HG02885 (cell line): ENCODE measurements around the gene DENND5A.
"Not testable (repeated sequence)": the region's sequence is repeated elsewhere in the genome, so short reads cannot be mapped to it uniquely, and the experiment has no call there.

Source experiments
- ATAC-seq: cut with Tn5 transposase; IDR thresholded peaks from one replicate; pipeline ENCODE4 v1.9.1; 2021; ENCODE audit warnings: mild to moderate bottlenecking; ENCODE audit not compliant: unreplicated experiment, poor library complexity

Gene DENND5A

DNA sequence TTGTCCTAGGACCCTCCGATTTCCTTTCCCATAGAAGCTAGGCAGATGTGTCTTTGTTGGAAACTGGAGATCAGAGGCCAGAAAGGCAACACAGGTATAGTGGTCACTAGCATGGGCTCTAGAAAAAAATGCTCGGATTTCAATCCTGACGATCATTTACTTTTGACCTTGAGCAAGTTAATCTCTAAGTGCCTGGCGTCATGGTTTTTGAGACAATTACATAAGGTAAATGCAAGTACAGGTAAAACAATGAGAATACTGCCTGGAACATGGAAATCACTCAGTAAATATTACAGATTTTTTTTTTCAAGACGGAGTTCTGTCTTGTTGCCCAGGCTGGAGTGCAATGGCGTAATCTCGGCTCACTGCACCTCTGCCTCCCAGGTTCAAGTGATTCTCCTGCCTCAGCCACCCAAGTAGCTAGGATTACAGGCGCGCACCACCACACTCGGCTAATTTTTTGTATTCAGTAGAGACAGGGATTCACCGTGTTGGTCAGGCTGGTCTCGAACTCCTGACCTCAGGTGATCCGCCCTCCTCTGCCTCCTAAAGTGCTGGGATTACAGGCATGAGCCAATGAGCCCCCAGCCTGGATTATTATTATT lies 1.1 kb upstream of the DENND5A start:
- no peak for ATAC-seq

GRCh38 chr11:9264316-9265210 lies 587 bp downstream of the DENND5A start:
- peak; percentile 21 for ATAC-seq

DNA sequence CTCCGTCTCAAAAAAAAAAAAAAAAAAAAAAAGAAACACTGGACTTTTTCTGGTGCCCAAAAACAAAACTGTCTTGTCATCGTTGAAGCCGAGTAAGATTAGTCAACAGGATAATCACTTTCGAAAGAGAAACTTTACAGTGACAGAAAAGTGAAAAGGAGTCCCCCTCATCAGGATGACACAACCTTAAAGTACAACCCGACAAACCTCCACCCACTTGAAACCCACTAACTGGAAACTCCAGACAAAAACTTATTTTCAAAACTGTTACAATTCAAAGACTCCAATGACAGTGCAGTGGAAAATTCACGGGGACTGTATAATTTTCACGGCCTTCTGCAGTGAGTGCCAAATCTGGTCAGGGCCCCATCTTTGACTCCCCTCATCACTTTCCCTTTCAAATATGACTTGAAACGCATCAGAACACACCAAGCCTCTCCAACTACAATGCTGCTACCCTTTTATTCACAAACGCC lies 1.3 kb downstream of the DENND5A start:
- peak; percentile 74 for ATAC-seq

DNA sequence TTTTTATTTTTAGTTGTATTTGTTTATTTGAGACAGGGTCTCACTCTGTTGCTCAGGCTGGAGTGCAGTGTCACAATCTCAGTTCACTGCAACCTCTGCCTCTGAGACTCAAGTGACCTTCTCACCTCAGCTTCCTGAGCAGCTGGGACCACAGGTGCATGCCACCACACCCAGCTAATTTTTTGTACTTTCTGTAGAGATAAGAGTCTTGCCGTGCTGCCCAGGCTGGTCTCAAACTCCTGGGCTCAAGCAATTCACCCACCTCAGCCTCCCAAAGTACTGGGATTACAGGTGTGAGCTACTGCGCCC lies 4.4 kb downstream of the DENND5A start:
- ATAC-seq: not testable (repeated sequence)

DNA sequence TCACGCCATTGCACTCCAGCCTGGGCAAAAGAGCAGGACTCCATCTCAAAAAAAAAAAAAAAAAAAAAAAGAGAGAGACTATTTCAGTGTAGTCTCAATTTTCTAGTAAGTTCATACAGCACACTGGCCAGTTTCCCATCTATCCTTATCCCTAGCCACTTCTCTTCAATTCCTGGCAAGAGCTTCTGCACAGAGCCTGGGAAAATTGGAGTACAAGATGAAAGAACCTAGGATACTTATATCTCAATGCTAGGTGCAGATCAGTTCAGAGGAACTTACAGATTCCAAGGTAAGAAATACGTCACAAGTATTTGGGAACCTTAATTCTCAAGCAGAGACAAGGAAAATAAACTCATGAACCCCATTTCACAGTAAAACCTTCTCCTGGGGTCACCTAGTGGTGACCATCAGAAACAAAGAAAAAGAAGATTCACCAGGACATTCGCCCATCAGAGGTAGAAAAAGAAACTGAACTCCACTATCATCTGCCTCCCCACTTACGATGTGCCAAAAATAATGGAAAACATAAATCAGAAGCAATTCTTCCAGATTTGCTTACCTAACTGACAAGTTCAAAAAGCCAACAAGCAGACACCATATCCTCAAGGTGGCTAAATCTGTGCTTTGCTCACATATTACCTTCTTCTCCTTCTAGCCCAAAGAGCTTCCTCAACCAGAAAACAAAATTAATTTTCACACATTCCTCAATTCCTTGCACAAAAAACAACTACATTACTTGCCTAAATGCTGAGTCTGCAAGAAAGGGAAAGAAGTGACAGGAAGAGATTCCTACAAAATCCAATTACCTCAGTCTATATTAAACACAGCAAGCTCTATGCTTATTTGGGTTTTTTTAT lies 4.9 kb downstream of the DENND5A start:
- no peak for ATAC-seq

- not testable (repeated sequence) for ATAC-seq
These were observed 6.9 kb downstream of the DENND5A start for GRCh38 chr11:9258279-9258678.

DNA sequence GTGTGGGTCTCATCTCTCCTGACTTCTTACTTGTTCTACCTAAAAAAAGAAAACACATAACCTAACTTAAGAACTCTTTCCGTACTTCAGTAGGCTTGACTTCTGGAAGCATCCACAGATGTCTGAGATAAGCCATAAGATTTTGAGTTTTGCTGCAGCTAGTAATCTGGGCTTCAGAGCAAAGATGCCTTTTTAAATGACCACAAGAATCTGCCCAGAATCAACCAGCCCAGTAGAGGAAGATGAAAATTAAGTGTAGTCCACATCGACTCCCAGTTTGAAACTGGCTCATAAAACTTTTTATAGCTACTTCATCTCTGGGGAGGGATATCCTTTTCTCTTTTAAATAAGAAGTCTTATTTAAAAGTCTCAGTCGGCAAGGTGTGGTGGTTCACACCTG lies 10.7 kb downstream of the DENND5A start:
- no peak for ATAC-seq

DNA sequence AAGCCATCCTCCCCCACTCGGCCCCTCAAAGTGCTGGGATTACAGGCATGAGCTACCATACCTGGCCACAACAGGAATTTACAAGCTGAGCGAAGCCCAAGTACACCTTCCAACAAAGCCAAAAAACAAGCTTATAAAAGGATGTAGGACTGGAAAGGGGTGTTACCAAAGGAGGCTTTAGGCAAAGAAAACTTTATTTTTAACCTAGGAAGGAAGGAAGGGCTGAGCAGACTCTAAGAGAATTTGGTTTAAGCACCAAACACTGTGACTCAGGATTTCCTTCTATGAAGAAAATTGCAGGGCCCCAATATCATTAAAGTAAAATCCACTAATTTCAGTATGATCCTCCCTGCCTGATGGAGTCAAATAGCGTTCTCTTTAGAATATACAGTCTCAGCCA lies 12.1 kb downstream of the DENND5A start:
- ATAC-seq: no peak

- ATAC-seq: no peak
These were observed 13.8 kb downstream of the DENND5A start for GRCh38 chr11:9251311-9251710.

DNA sequence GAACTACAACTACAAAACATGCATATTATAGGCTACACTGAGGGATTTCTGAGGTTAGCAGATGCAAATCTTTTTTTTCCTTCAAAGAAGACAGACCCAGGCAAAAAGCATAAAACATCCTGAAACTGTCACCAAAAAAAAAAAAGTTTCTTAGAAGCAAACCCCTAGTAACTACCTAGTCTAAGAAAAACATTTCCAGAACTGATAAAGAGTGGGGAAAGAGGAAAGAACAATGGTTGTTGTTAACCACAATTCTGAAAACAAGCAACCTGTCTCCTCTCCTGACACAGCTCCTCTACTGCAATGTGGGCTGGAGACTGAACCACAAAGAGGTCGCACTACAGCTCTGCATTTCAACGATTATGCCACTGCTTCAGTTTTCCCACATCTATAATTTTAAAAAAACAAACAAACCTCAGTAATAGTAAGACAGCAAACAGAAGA lies 15.0 kb downstream of the DENND5A start:
- ATAC-seq: peak; percentile 88

DNA sequence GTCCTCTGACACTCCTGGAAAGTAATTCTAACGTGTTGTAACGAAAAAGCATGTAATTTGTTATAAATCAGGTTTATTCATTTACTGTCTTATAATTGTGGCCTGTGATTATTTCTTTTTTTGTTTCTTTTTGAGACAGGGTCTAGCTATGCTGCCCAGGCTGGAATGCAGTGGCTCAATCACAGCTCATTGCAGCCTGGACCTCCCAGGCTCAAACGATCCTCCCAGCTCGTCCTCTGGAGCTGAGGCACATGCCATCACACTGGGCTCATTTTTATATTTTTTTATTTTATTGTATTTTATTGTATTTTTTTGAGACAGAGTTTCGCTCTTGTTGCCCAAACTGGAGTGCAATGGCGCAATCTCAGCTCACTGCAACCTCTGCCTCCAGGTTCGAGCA lies 15.9 kb downstream of the DENND5A start:
- ATAC-seq: no peak

DNA sequence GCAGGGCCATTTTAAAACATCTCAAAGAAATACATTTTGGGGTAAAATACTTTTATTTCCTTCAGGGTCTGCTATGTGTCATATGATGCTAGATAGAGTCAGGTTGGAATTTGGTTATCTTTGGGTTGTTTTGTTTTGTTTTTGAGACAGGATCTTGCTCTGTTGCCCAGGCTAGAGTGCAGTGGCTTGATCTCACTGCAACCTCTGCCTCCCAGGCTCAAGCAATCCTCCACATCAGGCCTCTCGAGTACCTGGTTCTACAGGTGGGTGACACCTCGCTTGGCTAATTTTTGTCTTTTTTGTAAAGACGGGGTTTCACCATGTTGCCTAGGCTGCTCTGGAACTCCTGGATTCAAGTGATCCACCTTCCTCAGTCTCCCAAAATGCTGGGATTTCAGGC lies 17.3 kb downstream of the DENND5A start:
- no peak for ATAC-seq

DNA sequence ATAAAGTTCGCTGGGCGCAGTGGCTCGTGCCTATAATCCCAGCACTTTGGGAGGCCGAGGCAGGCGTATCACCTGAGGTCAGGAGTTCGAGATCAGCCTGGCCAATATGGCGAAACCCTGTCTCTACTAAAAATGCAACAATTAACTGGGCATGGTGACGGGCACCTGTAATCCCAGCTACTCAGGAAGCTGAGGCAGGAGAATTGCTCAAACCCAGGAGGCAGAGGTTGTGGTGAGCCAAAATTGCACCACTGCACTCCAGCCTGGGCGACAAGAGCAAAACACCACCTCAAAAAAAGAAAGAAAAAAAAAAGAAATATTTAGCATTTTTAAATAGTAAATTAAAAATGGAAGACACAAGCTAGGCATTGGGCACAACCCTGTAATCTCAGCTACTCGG lies 28.9 kb downstream of the DENND5A start:
- ATAC-seq: not testable (repeated sequence)

GRCh38 chr11:9232482-9232881 lies 32.7 kb downstream of the DENND5A start:
- ATAC-seq: no peak

DNA sequence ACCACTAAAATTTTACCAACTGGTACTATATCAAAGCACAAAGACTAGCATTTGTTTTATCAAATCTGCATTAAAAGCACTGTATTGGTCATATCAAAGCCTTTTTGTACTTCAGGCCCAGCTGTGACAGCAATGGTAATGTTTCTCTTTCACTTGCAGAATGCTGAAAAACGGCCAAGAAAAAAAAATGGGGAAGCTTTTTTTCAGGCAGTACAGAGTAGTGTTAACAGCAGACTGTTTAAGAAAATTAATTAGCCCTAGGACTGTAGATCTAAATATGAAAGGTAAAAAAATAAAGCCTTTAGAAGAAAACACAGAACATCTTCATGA lies 33.3 kb downstream of the DENND5A start:
- ATAC-seq: no peak

- ATAC-seq: no peak
These were observed 34.9 kb downstream of the DENND5A start for GRCh38 chr11:9230296-9230695.

DNA sequence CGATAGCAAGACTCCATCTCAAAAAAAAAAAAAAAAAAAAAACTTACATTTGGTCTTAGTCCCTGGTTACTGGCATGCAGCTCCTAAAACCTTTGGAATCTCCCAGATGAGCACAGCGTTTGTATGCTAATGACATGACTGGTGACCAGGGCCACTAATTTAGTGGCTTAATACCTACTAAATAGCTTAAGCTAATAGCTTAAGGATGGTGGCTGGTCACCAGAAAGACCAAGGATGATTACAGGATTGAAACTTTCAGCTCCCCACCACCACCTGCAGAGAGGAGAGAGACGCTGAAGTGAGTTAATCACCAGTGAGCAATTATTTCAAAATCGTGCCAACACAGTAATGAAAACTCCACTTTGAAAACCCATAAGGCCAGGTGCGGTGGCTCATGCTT lies 37.1 kb downstream of the DENND5A start:
- no peak for ATAC-seq

GRCh38 chr11:9225748-9226298 lies 39.3 kb downstream of the DENND5A start:
- ATAC-seq: no peak

DNA sequence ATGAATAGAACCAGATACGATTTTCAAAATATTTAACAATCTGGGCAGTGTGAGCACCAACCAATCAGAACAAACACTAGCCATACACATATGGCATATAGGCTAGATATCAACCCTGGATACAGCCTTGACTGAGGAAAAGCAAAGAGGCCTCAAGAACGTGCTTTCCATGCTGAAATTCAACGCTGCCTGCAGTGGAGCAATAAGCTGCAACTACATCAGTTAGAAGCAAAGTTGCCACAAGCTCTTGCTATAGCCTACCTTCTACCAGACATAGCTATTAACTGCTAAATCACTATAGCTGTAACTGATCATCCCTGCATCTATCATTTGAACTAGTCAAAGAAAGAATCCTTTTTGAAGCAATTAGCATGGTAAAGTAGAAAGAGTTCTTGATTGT lies 42.5 kb downstream of the DENND5A start:
- ATAC-seq: no peak

- ATAC-seq: not testable (repeated sequence)
These were observed 44.3 kb downstream of the DENND5A start for GRCh38 chr11:9220853-9221252.

DNA sequence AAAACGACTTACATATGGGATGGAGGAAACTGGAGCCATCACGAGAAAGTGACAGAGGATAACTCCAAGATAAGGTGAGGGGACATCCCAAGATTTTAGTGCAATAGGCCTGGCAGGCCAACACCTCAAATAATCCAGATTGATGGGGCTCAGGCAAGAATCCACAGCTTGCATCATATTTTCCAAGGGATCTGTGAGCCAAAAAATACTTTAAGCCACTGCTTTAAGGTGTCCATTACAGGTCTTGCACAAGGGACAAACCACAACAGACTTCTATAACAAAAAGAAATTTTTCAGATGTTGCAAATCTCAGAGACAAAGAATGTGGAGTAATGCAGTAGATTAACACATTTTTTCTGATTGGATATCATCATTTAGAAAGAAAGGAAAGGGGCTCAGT lies 45.6 kb downstream of the DENND5A start:
- ATAC-seq: no peak
